Activated CD4-positive, alpha-beta T cell treated with anti-CD3 and anti-CD28 coated beads, Interleukin-2, amount 50 U/mL, for 48 hours (primary cell): Measurements from ENCODE around the gene BUB1.
A peak's percentile ranks its signal among the peaks of the same experiment; 100 is the strongest.
"Not testable (repeated sequence)": the region's sequence is repeated elsewhere in the genome, so short reads cannot be mapped to it uniquely, and the experiment has no call there.

Experiments
- DNase-seq, 2 experiments: peaks; one replicate each; pipeline ENCODE4 v3.0.0-alpha.2; 2020

BUB1 gene

DNA sequence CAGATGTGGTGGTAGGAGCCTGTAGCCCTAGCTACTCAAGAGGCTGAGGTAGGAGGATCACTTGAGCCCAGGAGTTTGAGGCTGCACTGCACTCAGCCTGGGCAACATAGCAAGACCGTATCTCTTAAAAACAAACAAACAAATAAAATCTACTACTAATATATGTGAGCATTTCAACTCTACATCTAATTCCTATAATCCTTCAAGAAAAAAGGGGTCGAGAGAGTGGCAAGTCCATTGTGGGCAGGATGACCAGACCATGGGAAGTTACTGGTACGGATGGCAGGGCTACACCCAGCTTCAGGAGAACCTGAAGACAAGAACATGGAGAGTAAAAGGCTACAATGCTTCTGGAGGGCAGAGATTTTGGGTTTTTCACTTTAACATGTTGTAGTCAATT, 24.0 kb downstream of the BUB1 start:
- no peak for DNase-seq

DNA sequence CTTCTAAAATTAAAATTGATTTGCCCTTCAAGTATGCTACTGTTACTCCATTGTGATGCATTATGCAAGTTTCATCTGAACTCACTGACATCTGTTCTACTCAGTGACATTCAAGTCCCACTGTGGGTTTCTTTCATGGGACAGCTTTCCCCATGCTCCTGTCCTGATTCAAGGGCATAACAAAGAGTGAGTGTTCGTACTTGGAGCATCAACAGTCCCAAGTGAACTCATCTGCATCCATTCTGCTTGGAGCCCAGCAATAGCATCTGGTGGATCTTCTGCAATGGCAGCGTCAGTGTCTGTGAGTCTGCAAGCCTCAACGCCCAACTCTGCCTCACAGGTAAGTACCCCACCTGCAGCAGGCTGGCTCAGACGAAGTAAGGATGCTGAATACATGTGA, 27.5 kb downstream of the BUB1 start:
- DNase-seq: no peak

DNA sequence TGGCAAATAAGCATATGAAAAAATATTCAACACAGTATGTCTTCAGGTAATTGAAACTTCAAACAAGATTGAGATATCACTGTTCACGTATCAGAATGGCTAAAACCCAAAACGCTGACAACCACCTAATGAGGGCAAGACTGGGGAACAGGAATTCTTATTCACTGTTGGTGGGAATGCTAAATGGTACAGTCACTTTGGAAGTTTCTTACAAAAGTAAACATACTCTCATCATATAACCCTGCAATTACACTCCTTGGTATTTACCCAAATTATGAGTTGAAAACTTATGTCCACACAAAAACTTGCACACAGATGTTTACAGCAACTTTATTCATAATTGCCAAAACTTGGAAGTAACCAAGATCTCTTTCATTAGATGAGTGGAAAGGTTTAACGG, 30.1 kb downstream of the BUB1 start:
- DNase-seq: no peak

DNA sequence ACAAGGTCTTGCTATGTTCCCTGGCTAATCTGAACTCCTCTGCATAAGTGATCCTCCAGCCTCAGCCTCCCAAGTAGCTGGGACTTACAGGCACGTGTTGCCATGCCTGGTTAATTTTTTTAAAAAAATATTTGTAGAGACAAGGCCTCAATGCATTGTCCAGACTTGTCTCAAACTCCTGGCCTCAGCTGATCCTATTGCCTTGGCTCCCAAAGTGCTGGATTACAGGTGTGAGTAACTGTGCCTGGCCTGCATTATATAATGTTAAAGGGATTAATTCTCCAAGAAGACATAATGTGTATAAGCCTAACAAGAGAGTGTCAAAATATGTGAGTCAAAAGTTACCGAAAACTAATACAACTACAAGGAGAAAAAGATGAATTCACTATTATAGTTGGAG, 32.2 kb downstream of the BUB1 start:
- DNase-seq: no peak

DNA sequence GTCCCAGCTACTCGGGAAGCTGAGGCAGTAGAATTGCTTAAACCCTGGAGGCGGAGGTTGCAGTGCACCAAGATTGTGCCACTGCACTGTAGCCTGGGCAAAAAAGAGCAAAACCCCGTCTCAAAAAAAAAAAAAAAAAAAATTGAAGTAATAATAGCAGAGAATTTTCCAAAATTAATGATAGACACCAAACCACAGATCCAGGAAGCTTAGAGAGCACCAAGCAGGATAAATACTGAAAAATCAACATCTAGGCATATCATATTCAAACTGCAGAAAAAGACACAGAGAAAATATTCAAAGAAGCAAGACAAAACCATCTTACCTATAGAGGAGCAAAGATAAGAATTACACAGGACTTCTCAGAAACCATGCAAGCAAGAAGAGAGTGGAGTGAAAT, 33.5 kb downstream of the BUB1 start:
- DNase-seq: no peak

DNA sequence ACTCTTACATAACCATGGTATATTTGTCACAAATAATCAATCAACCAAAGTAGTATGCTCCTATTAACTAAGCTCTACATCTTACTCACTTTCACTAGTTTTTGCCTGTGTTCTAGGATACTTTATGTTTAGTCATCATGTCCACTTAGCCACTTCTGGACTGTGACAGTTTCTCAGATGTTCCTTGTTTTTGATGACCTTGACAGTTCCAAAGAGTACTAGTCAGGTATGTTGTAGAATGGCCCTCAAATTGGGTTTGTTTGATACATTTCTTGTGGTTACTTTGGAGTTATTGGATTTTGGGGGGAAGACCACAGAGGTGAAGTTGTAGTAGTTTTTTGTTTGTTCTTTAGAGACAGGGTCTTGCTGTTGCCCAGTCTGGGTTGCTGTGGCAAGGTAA, 35.5 kb downstream of the BUB1 start:
- no peak for DNase-seq

DNA sequence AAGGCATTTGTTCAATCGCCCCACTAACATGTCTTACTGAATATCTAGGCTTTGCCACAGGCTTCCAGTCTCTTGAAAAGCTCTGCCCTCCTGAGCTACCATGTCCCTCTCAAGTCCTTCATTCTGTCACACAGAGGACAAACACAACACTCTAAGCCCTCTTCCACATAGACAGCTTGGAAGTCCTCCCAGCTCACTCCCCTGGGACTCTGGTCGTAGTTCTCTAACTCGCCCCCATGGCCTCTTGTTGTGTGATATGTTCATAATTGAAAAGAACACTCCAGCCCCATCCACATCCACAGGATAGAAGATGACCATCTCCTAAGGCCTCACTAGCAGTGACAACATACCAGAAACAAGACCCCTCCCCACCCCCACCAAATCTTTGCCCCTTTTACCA, 37.9 kb downstream of the BUB1 start:
- no peak for DNase-seq

DNA sequence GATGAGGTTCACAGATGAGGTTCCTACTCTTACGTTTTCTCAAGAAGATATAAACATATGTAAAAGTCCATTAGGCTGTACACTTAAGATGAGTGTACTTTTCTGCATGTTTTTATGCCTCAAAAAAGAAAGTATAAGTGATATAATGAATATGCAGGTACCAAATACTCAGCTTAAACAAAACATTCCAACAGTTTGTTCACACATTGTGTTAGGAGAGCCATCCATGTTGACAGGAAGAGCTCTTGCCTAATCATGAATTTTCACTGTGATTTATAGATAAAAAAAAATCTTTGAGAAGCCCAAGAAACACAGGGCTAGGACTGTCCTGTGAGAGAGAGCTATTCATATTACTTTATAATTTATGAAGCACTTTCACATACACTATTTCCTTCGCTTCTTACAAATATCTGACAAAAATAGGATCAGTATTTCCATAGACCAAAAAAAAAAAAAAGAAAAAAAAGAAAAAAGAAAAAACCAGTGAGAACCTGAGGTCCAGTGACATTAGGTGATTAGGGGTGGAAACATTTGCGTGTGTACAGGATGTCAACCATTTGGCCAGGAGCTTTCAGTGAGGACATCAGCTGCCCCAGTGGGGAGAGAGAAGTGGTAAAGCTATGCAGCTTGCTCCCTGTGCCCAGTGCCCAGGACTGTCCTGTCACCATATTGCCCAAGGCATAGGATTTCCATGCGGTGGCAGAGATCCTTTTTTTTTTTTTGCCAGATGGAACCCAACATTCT, 38.7 kb downstream of the BUB1 start:
- no peak for DNase-seq

DNA sequence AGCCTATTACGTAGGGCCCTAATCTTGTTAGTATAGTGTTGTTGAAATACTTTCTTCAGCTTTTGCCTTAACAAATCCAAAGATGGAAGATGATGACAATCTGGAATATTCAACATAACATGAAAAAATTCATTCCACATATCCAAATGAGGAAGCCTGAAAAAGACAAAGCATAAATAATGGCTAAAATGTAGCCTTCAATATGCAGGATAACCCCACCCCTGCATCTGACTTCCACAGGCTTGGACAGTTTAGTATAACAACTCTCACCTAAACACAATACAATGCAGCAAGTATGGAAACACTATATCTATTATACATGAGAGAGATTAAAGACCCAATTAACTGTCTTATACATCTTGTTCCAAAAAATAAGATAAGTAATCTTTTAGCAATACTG, 39.9 kb downstream of the BUB1 start:
- DNase-seq: no peak

DNA sequence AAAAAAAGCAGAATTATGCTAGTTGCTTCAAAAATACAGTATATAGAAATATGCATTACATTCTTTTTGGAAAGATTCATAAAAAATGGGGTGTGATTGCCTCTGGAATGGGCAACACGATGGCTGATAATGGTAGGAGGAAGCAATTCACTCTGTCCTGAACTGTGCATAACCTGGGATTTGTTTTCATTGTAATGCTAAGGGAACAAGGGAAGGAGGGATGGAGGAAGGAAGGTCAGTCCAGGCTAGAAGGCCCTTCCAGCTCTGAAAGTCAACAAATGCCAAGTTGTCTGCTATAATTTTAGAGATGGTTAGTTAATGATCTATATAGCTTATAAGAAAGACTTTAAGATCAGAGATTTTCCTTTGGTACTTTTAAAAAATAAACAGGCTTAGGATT, 40.8 kb downstream of the BUB1 start:
- no peak for DNase-seq

DNA sequence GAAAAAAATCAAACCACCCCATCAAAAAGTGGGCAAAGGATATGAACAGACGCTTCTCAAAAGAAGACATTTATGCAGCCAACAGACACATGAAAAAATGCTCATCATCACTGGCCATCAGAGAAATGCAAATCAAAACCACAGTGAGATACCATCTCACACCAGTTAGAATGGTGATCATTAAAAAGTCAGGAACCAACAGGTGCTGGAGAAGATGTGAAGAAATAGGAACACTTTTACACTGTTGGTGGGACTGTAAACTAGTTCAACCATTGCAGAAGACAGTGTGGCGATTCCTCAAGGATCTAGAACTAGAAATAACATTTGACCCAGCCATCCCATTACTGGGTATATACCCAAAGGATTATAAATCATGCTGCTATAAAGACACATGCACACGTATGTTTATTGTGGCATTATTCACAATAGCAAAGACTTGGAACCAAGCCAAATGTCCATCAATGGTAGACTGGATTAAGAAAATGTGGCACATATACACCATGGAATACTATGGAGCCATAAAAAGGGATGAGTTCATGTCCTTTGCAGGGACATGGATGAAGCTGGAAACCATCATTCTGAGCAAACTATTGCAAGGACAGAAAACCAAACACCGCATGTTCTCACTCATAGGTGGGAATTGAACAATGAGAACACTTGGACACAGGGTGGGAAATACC, 41.8 kb downstream of the BUB1 start:
- not testable (repeated sequence) for DNase-seq

DNA sequence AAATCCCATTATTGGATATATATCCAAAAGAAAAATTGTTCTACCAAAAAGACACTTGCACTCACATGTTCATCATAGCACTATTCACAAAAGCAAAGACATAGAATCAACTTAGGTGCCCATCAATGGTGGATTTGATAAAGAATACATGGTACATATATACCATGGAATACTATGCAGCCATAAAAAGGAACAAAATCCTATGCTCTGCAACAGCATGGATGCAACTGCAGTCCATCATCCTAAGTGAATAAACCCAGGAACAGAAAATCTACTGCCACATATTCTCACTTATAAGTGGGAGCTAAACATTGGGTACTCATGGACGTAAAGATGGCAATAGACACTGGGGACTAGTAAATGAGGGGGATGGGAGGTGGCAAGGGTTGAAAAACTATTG, 50.5 kb downstream of the BUB1 start:
- DNase-seq: not testable (repeated sequence)

DNA sequence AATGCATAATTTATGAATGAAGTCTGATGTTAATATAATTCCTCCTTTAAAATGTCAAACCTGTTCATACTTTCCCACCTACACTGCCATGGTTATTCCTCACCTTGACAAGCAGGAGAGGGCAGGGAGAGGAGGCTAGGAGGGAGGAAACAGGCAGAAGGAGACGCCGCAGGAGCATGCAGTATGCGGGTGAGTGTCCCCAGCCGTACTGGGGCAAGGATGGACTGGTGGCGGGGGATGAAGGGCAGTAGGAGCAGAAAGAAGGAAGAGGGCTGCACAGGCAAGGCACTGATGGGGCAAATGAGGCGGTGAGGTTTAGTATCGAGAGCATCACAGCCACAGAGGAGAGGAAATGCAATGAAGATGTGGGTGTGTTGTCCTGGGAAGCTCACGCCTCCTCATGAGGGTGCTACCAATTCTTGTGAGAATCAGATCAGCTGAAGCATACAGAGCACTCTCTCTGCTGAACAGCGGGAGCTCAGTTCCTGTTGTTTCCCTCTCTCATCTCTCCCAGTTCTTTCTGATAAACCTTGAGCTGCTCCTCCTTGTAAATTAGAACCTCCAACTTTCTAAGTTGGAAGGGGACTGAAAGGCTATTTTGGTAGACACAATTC, 58.4 kb downstream of the BUB1 start:
- DNase-seq: not testable (repeated sequence)

DNA sequence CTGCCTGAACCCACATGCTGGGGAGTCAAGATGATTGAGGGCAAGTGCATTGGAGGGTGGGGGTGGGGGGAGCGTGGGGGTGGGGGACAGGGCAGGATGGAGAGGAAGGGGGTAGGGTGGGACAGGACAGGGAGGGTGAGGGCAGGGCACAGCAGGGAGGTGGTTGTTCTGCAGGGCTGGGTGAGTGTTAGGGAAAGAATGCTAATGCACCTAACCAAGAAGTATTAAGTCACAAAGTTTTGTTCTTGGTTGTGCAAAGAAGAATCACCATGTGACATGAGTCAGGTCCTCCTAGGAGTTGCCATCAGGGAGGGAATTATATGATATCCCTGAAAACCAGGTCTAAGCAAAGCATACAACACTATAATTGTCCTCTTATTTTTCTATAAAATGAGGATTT, 63.9 kb downstream of the BUB1 start:
- DNase-seq: not testable (repeated sequence)

DNA sequence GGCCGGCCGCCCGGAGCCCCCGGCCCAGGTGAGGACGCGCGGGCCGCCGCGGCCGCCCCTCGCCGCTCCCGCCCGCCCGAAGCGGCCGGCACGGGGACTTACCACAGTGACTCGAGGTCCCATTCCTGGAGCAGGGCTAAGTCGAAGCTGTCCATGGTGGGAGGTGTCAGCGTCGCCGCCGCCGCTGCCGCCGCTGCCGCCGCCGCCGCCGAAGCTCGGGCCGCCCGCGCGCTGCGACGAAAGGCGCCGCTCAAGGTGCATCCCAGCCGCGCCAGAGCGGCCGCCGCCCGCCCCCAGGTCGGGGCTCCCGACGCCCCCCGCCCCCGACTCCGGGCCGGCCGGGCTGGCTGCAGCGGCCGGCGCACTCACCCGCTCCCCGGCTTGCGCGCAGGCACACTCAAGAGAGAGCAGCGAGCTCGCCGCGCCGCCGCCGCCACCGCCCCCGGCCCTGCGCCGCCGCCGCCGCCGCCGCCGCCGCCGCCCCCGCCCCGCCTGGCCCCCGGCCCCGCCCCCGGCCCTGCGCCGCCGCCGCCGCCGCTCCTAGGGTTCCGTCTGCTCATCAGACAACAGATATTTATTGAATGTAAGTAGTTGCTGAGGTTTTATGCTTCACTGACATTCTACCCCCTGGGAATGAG, 67.1 kb downstream of the BUB1 start:
- peak in 1 of 2 experiments; percentile 16 for DNase-seq

DNA sequence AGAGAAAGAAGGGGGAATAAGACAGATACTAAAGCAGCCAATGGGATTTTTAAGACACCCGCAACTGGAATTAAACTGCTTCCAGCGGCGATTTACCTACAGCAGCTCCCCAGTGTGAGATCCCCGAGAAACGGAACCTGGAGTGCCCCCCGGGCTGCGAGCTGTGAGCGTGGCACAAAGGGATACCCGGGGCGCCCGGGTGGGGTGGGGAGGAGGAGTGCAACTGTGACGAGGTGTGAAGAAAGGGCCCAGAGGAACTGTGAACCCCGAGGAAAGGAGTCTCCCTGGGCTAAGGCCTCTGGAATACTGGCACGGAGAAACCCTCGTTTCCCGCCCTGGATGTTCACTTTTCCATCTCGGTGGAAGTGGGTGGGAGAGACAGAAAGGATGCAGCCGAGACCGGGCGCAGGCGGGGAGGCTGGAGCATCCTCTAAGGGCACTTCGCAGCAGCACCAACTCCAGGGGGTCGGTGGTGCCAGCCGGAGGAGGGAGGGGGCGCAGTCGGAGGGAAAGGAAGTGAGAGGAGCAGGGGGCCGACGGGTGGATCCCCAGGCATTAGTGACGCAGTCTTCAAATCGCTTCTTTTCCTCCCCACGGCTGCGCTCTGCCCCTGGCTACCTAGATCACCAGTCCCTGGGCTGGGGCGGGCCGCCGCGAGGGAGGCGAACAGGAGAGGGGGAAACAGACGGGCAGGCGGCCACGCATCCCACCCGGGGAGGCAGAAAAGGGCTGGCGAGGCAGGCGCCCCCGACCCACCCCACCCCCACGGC, 67.8 kb downstream of the BUB1 start:
- not testable (repeated sequence) for DNase-seq

DNA sequence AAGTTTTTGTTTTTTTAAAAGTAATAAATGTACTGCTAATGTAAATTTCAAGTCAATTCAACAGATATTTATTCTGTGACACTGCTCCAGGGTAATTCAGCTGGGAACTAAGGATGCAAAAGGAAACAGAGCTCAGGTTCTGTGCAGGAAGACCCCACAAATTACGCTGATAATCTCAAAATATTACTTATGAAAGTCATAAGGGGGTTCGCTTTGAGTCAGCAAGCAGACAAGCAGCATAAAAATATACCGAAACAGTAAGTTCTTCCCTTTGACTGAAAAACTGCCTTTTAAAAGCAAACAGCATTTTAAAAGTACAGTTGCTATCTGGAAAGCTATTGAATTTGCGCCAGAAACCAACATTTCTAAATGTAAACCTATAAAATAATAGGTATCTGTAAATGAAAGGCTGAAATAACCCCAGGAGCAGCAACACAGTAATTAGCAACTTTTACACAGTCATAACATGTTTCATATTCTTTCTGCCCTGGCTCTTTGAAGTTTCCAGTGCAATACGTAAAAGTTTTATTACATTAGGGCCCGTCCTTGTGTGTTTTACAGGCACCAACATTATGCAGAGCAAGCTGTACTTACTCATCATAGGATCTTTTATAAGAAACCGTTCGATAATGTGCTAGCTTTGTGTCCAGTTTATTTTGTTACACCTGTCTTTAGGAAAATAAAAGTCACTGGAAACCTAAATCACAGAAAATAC, 68.9 kb downstream of the BUB1 start:
- not testable (repeated sequence) for DNase-seq

DNA sequence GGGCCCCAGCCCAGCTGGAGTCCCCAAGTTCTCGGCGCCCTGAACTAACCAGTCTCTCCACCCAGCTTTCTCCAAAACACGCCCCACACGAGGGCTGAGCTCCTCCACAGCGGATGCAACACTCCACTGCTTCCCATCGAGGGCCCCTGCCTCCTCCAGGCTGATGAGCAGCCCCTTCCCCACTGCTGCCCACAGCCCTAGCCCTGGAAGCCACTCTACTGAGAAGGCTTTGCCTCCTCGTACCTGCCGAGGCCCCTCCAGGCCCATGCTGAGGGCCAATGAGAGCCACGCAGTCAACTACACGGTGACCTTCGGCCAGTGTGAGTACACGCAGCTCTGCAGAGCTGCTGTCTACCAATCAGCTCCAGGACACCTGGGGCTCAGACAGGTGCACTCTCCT, 72.8 kb downstream of the BUB1 start:
- DNase-seq: not testable (repeated sequence)

DNA sequence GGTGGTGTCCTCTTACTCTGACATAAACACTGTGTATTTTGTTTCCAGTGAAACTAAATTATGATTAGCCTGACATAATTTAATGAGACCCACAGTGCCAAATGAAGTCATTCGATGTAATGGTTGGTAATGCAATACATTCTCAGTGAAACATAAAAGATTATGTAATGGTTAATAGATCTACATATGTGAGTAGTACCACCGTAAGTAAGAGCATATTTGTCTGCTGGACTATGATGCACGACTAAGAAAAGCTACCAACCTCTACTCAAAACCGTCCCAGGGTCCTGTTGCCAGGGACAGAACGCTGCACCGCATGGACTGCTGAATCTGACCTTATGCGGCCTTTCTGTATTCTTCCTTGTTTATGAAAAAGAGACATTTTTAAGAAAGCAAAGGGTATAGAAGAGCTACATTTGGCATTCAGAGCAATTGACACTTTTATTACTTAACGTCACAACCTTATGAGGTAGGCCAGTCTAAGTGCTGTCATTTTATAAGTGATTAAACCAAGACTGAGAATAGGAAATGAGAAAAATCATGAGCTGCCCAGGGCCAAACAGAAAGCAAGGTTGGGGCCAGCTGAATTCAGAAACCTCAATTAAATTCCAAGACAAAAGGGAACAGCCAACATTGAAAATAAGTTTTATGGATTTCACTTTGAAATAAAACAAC, 73.8 kb downstream of the BUB1 start:
- not testable (repeated sequence) for DNase-seq

DNA sequence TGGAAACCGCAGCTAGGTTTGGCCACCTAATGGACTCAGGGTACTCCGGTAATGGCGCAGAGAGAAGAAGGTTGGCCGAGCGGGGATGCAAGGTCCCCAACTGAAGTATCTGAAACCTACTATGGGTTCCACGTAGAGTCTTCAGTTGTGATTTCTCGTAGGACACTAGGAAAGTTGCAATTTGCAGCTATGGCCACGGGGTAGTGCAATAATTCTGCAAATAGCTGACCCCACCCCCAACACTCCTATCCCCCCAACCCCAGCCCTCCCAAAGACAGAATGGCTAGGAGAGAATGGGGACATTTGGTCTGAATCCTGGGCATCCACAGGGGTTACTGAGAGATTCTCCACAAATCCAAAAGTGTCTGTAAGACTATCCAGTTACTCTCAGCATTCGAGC, 75.7 kb downstream of the BUB1 start:
- DNase-seq: not testable (repeated sequence)

DNA sequence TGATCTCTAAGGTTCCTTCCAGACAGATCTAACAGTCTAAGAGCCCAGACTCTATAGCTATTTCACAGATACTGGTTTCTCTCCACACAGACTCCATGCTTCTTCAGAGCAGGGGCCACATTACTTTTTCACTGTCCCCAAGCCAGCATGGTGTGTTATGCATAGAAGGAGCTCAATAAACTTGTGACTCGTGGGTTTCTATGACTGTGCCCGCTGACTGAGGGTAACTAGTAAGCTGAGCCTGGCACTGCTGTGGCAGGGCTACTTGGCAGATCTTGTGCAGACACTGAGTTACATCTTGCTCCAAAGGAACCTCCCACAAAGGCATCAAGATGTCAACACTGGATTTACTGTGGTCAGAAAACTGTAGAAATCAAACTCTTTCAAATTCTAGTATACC, 85.9 kb downstream of the BUB1 start:
- not testable (repeated sequence) for DNase-seq
